ENCODE measurements around the gene AGBL1. TPM values are rescaled to one million over a fixed set of nuclear protein-coding genes. Genes with fewer than 3 reads are reported as not detected.

Gene AGBL1
- total RNA-seq, 2 donors from 2014 or later: not detected

DNA sequence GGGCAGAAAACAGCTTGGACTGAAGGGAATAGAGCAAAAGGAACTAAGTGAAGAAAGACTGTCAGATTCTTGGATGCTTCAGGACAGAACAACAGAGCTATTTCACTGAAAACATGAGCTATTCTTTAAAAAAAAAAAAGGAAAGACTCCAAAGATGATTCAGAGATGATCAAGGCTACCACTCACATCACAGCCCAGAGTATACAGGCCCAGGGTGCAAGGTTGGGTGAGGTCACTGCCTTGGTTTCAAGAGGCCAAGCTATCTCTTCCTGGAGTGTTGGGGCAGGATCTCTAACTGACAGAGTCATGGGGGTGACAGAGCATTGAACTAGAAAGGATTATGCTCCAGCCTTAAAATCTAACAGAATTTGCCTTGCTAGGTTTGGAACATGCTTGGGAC is 118.1 kb downstream of the AGBL1 start:
- no peaks in the 10 kb centered on the region for H3K27me3 ChIP-seq
- no peak overlapping the region for H3K27ac ChIP-seq
- DNase-seq (no peak), ATAC-seq (no peak)
- H3K9me3 ChIP-seq: no peaks in the 10 kb centered on the region
- no peak for TF ChIP-seq CTCF (IDR thresholded peaks at IDR 0.05)
- TF ChIP-seq POLR2A (IDR thresholded peaks at IDR 0.05): no peak
- H3K36me3 ChIP-seq (replicated peaks in 1 of 2; ENCODE audit: insufficient read depth in 1 of 2, low read depth in 2 of 2): no peaks in the 10 kb centered on the region
- no peak overlapping the region for H3K4me3 ChIP-seq
- H3K4me1 ChIP-seq: no peaks in the 10 kb centered on the region
- intact Hi-C loops (cut with DNase I): no loop called here

DNA sequence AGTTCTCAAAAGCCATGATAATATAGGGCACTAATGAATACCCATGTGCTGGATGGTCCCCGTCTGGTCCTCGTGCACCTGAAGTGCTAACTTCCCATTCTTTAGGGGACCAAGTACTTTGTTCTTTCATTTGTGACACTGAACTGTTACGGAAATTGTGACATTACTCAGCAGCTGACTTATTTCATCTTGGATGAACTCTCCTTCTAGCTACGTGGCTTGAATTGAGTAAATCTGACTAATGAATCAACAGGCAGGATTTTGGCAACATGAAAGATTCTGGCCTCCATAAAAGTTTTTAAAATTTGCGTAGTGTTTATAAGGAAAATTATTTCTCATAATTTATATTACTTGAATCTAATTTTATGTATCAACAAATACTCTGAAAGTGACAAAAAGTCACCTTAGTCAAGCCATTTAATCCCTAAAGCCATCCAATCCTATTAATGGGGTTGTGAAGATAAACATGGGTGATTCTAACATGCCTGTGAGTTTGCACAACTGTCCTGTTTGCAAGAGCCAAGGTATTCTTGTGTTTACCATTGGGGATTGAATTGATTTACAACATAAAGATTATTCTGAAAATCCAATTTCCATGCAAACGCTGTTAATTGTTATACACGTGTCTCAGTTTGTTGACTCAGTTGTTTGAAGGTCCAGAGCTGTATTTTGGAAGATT is 119.9 kb downstream of the AGBL1 start:
- no peak for ATAC-seq

GRCh38 chr15:86201313-86202008 is 121.8 kb downstream of the AGBL1 start:
- Histone ChIP-seq H3K4me1 (no peaks in the 10 kb centered on the region), H3K36me3 (replicated peaks in 1 of 2; ENCODE audit: insufficient read depth in 1 of 2, low read depth in 2 of 2) (no peaks in the 10 kb centered on the region), H3K4me3 (no peak overlapping the region), H3K27ac (no peak overlapping the region), H3K9me3 (no peaks in the 10 kb centered on the region), H3K27me3 (no peaks in the 10 kb centered on the region)
- TF ChIP-seq POLR2A (IDR thresholded peaks at IDR 0.05) (no peak), CTCF (IDR thresholded peaks at IDR 0.05) (no peak)
- 75 to 80% methylated on average over 3 of the region's 3 CpGs for WGBS, 2 donors
- no peak for ATAC-seq
- intact Hi-C loops (cut with DNase I): no loop called here
- DNase-seq: no peak

More for the DNA sequence above, 119.9 kb downstream of the AGBL1 start:
- no peaks in the 10 kb centered on the region for H3K36me3 ChIP-seq (replicated peaks in 1 of 2; ENCODE audit: insufficient read depth in 1 of 2, low read depth in 2 of 2)
- TF ChIP-seq POLR2A (IDR thresholded peaks at IDR 0.05) (no peak), CTCF (IDR thresholded peaks at IDR 0.05) (no peak)
- H3K4me1 ChIP-seq: no peaks in the 10 kb centered on the region
- H3K27me3 ChIP-seq: no peaks in the 10 kb centered on the region
- H3K4me3 ChIP-seq: no peak overlapping the region
- H3K27ac ChIP-seq: no peak overlapping the region
- 43 to 50% methylated on average over 7 of the region's 7 CpGs for WGBS, 2 donors
- no peak for DNase-seq
- H3K9me3 ChIP-seq: no peaks in the 10 kb centered on the region
- intact Hi-C loops (cut with DNase I): no loop called here

DNA sequence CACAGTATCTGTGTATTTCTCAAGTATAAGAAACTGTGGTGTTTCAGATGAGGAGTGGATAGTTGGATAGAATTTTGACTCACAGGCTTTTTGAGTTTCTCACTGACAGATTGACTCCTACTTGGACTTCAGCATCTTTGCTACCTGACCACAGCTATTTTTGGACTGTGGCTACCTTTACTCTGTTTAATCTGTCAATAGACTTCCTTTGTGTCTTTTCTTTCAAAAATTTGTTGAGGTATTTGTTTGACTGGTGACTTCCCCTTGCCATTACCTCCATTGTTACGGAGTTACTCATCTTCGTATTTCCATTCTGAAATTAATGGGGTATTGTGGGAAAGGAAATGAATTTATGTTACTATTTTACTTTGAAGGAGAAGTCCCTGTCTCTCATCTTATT is 123.8 kb downstream of the AGBL1 start:
- H3K36me3 ChIP-seq (replicated peaks in 1 of 2; ENCODE audit: insufficient read depth in 1 of 2, low read depth in 2 of 2): no peaks in the 10 kb centered on the region
- TF ChIP-seq CTCF (IDR thresholded peaks at IDR 0.05): no peak
- no peak for TF ChIP-seq POLR2A (IDR thresholded peaks at IDR 0.05)
- no peaks in the 10 kb centered on the region for H3K27me3 ChIP-seq
- H3K27ac ChIP-seq: no peak overlapping the region
- WGBS, 2 donors: 32 to 35% methylated on average over 2 of the region's 2 CpGs
- intact Hi-C loops (cut with DNase I): no loop called here
- H3K4me3 ChIP-seq: no peak overlapping the region
- ATAC-seq (no peak), DNase-seq (no peak)
- H3K4me1 ChIP-seq: no peaks in the 10 kb centered on the region
- H3K9me3 ChIP-seq: no peaks in the 10 kb centered on the region

GRCh38 chr15:86205096-86205495 is 125.4 kb downstream of the AGBL1 start:
- intact Hi-C loops (cut with DNase I): no loop called here
- Histone ChIP-seq H3K4me1 (no peaks in the 10 kb centered on the region), H3K27ac (no peak overlapping the region), H3K36me3 (replicated peaks in 1 of 2; ENCODE audit: insufficient read depth in 1 of 2, low read depth in 2 of 2) (no peaks in the 10 kb centered on the region), H3K27me3 (no peaks in the 10 kb centered on the region), H3K9me3 (no peaks in the 10 kb centered on the region), H3K4me3 (no peak overlapping the region)
- no peak for ATAC-seq
- DNase-seq: no peak
- no peak for TF ChIP-seq CTCF (IDR thresholded peaks at IDR 0.05)
- no peak for TF ChIP-seq POLR2A (IDR thresholded peaks at IDR 0.05)
- WGBS, 2 donors: 40 to 41% methylated on average over 2 of the region's 2 CpGs
